GM10847 (cell line): ENCODE results near the gene KRTAP1-3.

ENCODE experiments used
- POLR2A ChIP-seq: IDR thresholded peaks from 2 replicates; pipeline ENCODE4 v1.6.1; 2011; ENCODE audit not compliant: insufficient read length; ENCODE audit errors: extremely low read depth

KRTAP1-3 gene

GRCh38 chr17:40993084-40993483, 41.6 kb downstream of the KRTAP1-3 start:
- no peak for TF ChIP-seq POLR2A

- TF ChIP-seq POLR2A: no peak
Measured at GRCh38 chr17:40992666-40993065, 42.0 kb downstream of the KRTAP1-3 start.

- no peak for TF ChIP-seq POLR2A
Measured at GRCh38 chr17:40986920-40987319, 47.8 kb downstream of the KRTAP1-3 start.

GRCh38 chr17:40984226-40984625, 50.4 kb downstream of the KRTAP1-3 start, which contains the start of gene KRT40:
TSS of gene KRT40 (minus strand) at chr17:40984326. CDS start at chr17:40984273, 53 bp downstream.
- no peak for TF ChIP-seq POLR2A
